Measurements from ENCODE around the gene SCIN.
"Not testable (repeated sequence)": the region's sequence is repeated elsewhere in the genome, so short reads cannot be mapped to it uniquely, and the experiment has no call there.

The SCIN gene

GRCh38 chr7:12620371-12620770 is 49.9 kb downstream of the SCIN start:
- DNase-seq = no peak

GRCh38 chr7:12623223-12623622 is 52.7 kb downstream of the SCIN start:
- no peak for DNase-seq

- DNase-seq = no peak
Measured at GRCh38 chr7:12623885-12624498, 53.5 kb downstream of the SCIN start.

- DNase-seq = no peak
Measured at GRCh38 chr7:12625836-12626235, 55.3 kb downstream of the SCIN start.

- DNase-seq = no peak
Measured at GRCh38 chr7:12629816-12630512, 59.4 kb downstream of the SCIN start.

- DNase-seq = no peak
Measured at GRCh38 chr7:12630513-12630819, 59.9 kb downstream of the SCIN start.

GRCh38 chr7:12633582-12633981 is 63.1 kb downstream of the SCIN start:
- no peak for DNase-seq

- DNase-seq = no peak
Measured at GRCh38 chr7:12635830-12636229, 65.3 kb downstream of the SCIN start.

GRCh38 chr7:12637328-12637727 is 66.8 kb downstream of the SCIN start:
- DNase-seq = no peak

DNA sequence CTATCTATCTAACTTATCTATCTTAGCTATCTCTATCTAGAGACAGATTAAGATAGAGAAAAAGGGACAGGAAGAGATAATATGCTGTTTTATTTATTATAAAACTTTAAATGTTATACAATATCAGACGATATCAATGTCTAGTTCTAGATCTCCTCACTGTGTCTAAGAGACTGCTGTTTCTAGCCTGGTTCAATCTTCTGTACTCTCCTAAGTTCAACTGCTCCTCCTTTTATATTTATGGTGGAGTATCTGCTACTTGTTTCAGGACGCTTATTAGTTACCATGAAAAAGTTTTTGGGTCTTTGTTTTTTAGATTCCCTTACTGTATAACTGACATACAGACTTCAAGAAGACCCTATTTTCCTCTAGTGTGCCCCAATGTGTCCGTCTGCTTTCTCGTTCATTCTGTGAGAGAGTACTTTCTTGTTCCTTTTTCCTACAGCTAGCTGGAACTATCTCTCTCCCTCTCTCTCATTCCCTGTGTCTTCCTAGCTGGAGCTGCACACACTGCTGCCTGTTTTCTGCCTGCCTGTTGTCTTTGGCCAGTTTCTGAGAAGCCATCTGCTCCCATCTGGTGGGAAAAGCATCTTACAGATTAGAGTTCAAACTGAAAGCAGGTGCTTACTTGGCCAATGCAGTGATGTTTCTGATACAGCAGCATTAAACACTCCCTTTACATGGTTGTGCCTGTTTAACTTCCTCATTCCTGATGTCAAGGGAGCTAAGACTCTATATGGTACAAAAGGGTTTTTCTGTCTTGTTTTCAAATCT is 67.5 kb downstream of the SCIN start:
- DNase-seq = no peak

DNA sequence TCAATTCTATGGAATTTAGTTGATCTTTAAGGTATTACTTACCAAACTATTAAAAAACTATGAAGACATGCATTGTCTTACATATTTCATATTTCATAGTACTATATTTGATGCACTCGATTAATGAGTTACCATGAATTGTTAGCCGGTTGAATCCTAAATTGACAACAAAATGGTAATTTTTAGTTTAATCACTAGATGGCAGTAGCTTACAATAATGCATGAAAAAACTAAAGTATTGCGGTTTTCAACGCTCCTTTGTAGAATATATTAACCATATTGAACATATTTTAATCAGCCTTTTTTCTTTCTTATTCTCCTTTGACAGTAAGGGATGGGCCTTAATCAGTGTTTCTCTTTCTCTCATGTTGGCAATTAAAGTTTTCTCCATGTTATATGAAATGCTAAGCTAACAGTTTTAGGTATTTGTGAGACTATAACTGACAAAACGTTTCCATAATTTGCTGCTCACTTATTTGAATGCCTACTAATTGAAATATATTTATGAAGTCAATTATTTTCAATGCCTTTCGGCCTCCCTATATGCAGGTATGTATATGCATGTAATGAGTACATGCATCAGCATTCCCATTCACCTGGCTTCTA is 68.4 kb downstream of the SCIN start:
- peak; percentile 50 for DNase-seq

GRCh38 chr7:12640299-12641096 is 70.0 kb downstream of the SCIN start:
- no peak for DNase-seq

GRCh38 chr7:12641196-12641595 is 70.7 kb downstream of the SCIN start:
- DNase-seq = no peak

GRCh38 chr7:12642508-12642907 is 72.0 kb downstream of the SCIN start:
- DNase-seq = no peak

- no peak for DNase-seq
Measured at GRCh38 chr7:12643001-12643643, 72.6 kb downstream of the SCIN start.

- DNase-seq = no peak
Measured at GRCh38 chr7:12643644-12644043, 73.1 kb downstream of the SCIN start.

GRCh38 chr7:12645212-12645611 is 74.7 kb downstream of the SCIN start:
- not testable (repeated sequence) for DNase-seq

GRCh38 chr7:12646139-12646538 is 75.6 kb downstream of the SCIN start:
- DNase-seq = no peak

- no peak for DNase-seq
Measured at GRCh38 chr7:12647364-12648219, 77.1 kb downstream of the SCIN start.

GRCh38 chr7:12648704-12649261 is 78.3 kb downstream of the SCIN start:
- no peak for DNase-seq

GRCh38 chr7:12649348-12649747 is 78.8 kb downstream of the SCIN start:
- no peak for DNase-seq

All from DMS79 treated with DMSO at 0.1 percent for 48 hours (cell line).